HCT116 (cell line): ENCODE results near the gene SLC5A10.

Source experiments
- CEBPB ChIP-seq: IDR thresholded peaks from 2 replicates; pipeline ENCODE4 v1.6.1; 2012; ENCODE audit warnings: low read depth
- CTCF ChIP-seq, 3 experiments: fragments of 200-600 bp in 1 of 3; sonication (generic) in 1 of 3; IDR thresholded peaks in 2 of 3; conservative IDR thresholded peaks in 1 of 3; 2 replicates each; pipeline ENCODE4 v1.5.1; 2012 to 2017; ENCODE audit warnings: low read depth in 2 of 3, low read length in 2 of 3, antibody characterized with exemption in 1 of 3, borderline replicate concordance in 1 of 3, control low read depth in 1 of 3, mild to moderate bottlenecking in 1 of 3, mixed read lengths in 1 of 3, mixed run types in 1 of 3, moderate library complexity in 1 of 3; ENCODE audit not compliant: insufficient read depth in 1 of 3
- EGR1 ChIP-seq: IDR thresholded peaks from 2 replicates; pipeline ENCODE4 v1.6.1; 2012; ENCODE audit warnings: low read depth
- EZH2 ChIP-seq: fragments of 200-600 bp; sonication (generic); IDR thresholded peaks from 2 replicates; pipeline ENCODE4 v1.6.1; 2017; ENCODE audit warnings: antibody characterized with exemption, mixed run types
- EZH2phosphoT487 ChIP-seq: fragments of 200-600 bp; IDR thresholded peaks from 2 replicates; pipeline ENCODE4 v1.6.1; 2018; ENCODE audit warnings: antibody characterized with exemption, borderline replicate concordance
- JUND ChIP-seq: IDR thresholded peaks from 2 replicates; pipeline ENCODE4 v1.6.1; 2012
- MAX ChIP-seq: IDR thresholded peaks from 2 replicates; pipeline ENCODE4 v1.6.1; 2012
- POLR2A ChIP-seq: IDR thresholded peaks from 2 replicates; pipeline ENCODE4 v1.7.0; 2011; ENCODE audit warnings: borderline replicate concordance; ENCODE audit not compliant: insufficient read depth, insufficient read length; ENCODE audit errors: extremely low read depth
- POLR2AphosphoS5 ChIP-seq: IDR thresholded peaks from 2 replicates; pipeline ENCODE4 v1.6.1; 2011; ENCODE audit warnings: mild to moderate bottlenecking, low read depth, low read length, moderate library complexity
- RAD21 ChIP-seq: IDR thresholded peaks from 2 replicates; pipeline ENCODE4 v1.6.1; 2012; ENCODE audit warnings: low read depth, mild to moderate bottlenecking
- REST ChIP-seq: IDR thresholded peaks from 2 replicates; pipeline ENCODE4 v1.6.1; 2012; ENCODE audit warnings: low read depth
- SIN3A ChIP-seq: IDR thresholded peaks from 2 replicates; pipeline ENCODE4 v1.6.1; 2012; ENCODE audit warnings: low read depth
- SP1 ChIP-seq: IDR thresholded peaks from 2 replicates; pipeline ENCODE4 v1.6.1; 2012; ENCODE audit warnings: low read depth

- TF ChIP-seq CEBPB (no peak), CTCF (IDR thresholded peaks at IDR 0.05 in 2 of 3, conservative IDR thresholded peaks at IDR 0.05 in 1 of 3; ENCODE audit: borderline replicate concordance in 1 of 3, insufficient read depth in 1 of 3, low read depth in 2 of 3, low read length in 2 of 3) (no peak), EZH2phosphoT487 (no peak), EZH2 (no peak), EGR1 (no peak), POLR2A (no peak), SP1 (no peak), REST (no peak), POLR2AphosphoS5 (no peak), JUND (no peak), MAX (no peak), RAD21 (no peak), SIN3A (no peak)
Measured at GRCh38 chr17:18968945-18969887, 17.3 kb downstream of the SLC5A10 start.
